Measurements from ENCODE around the gene LEKR1. TPM values are rescaled to one million over a fixed set of nuclear protein-coding genes. Genes with fewer than 3 reads are reported as not detected.

The LEKR1 gene
- total and polyA plus RNA-seq, 2 of the 13 experiments (the other 11 are each of a cell fraction or from before 2014, with no cell fraction given), result 0.49 to 1.5 TPM

- FAIRE-seq (no peak), DNase-seq (ENCODE audit: low spot score) (no peak), ATAC-seq (no peak)
- Histone ChIP-seq H3K27ac (ENCODE audit: extremely low read length, insufficient read depth, low read length) (no peak overlapping the region), H3K4me1 (ENCODE audit: insufficient read depth, low read length) (no peaks in the 10 kb centered on the region), H3K36me3 (replicated peaks in 1 of 2; ENCODE audit: control insufficient read depth in 1 of 2, insufficient read depth in 2 of 2, low read length in 2 of 2) (no peaks in the 10 kb centered on the region), H3K4me3 (replicated peaks in 1 of 3; ENCODE audit: insufficient read depth in 1 of 3, low read depth in 2 of 3, low read length in 3 of 3) (no peak overlapping the region), H3K79me2 (ENCODE audit: insufficient read depth, low read length) (no peaks in the 10 kb centered on the region), H4K20me1 (ENCODE audit: insufficient read depth, low read length) (no peaks in the 10 kb centered on the region), H3K4me2 (ENCODE audit: low read depth, low read length) (no peak overlapping the region), H3K9me3 (ENCODE audit: low read length) (no peaks in the 10 kb centered on the region), H2AFZ (ENCODE audit: low read length) (no peak overlapping the region), H3K9ac (ENCODE audit: insufficient read depth, low read depth, low read length) (no peak overlapping the region), H3K27me3 (ENCODE audit: control insufficient read depth in 1 of 2, insufficient read depth in 2 of 2, low read length in 2 of 2) (no peaks in the 10 kb centered on the region)
- no TSS peak for BruUV-seq (replicated peaks)
- POLR2A ChIA-PET, result no interaction called here
- intact Hi-C loops (cut with micrococcal nuclease; ENCODE audit: unreplicated experiment), result no loop called here
- TF ChIP-seq STAG1 (CRISPR knock-in tag; IDR thresholded peaks at IDR 0.05), result 0 out of 2 replicates have a peak, but pooled peaks have one; percentile 20
- no peak for TF ChIP-seq MIER2 (CRISPR knock-in tag; IDR thresholded peaks at IDR 0.05)
- TF ChIP-seq TAF15 (IDR thresholded peaks at IDR 0.05; ENCODE audit: low read depth, low read length, poor library complexity, severe bottlenecking), result no peak
- no peak for TF ChIP-seq ZMAT3 (CRISPR knock-in tag; conservative IDR thresholded peaks at IDR 0.05)
- in situ Hi-C loops (cut with HindIII; ENCODE audit: extremely low pct_ligation_motif_present, low pct_unique_long_range_greater_than_20kb), result no loop called here
- 2% methylated on average over 1 of the region's 2 CpGs for WGBS (ENCODE audit: low lambda C conversion rate)
- CTCF ChIA-PET (ENCODE audit: low intra/inter-chr PET ratio, low total read pairs), result no interaction called here
Measured at GRCh38 chr3:156865732-156866131, 39.6 kb downstream of the LEKR1 start.

GRCh38 chr3:156867174-156867573, 41.0 kb downstream of the LEKR1 start:
- H3K27me3 ChIP-seq (ENCODE audit: control insufficient read depth in 1 of 2, insufficient read depth in 2 of 2, low read length in 2 of 2), result no peaks in the 10 kb centered on the region
- no peaks in the 10 kb centered on the region for H3K4me1 ChIP-seq (ENCODE audit: insufficient read depth, low read length)
- BruUV-seq (replicated peaks), result no TSS peak
- FAIRE-seq (no peak), ATAC-seq (no peak), DNase-seq (ENCODE audit: low spot score) (no peak)
- H3K4me3 ChIP-seq (replicated peaks in 1 of 3; ENCODE audit: insufficient read depth in 1 of 3, low read depth in 2 of 3, low read length in 3 of 3), result no peak overlapping the region
- no peak overlapping the region for H2AFZ ChIP-seq (ENCODE audit: low read length)
- in situ Hi-C loops (cut with HindIII; ENCODE audit: extremely low pct_ligation_motif_present, low pct_unique_long_range_greater_than_20kb), result no loop called here
- no peaks in the 10 kb centered on the region for H3K9me3 ChIP-seq (ENCODE audit: low read length)
- H3K4me2 ChIP-seq (ENCODE audit: low read depth, low read length), result no peak overlapping the region
- no peak overlapping the region for H3K27ac ChIP-seq (ENCODE audit: extremely low read length, insufficient read depth, low read length)
- POLR2A ChIA-PET, result no interaction called here
- H3K79me2 ChIP-seq (ENCODE audit: insufficient read depth, low read length), result no peaks in the 10 kb centered on the region
- H3K36me3 ChIP-seq (replicated peaks in 1 of 2; ENCODE audit: control insufficient read depth in 1 of 2, insufficient read depth in 2 of 2, low read length in 2 of 2), result no peaks in the 10 kb centered on the region
- intact Hi-C loops (cut with micrococcal nuclease; ENCODE audit: unreplicated experiment), result no loop called here
- H4K20me1 ChIP-seq (ENCODE audit: insufficient read depth, low read length), result no peaks in the 10 kb centered on the region
- WGBS (ENCODE audit: low lambda C conversion rate), result 5% methylated on average over 1 of the region's 1 CpG
- no peak overlapping the region for H3K9ac ChIP-seq (ENCODE audit: insufficient read depth, low read depth, low read length)
- CTCF ChIA-PET (ENCODE audit: low intra/inter-chr PET ratio, low total read pairs), result no interaction called here
- TF ChIP-seq CCAR2 (optimal IDR thresholded peaks at IDR 0.05; ENCODE audit: low read depth, low read length), result no peak
- no peak for TF ChIP-seq CAMTA2 (CRISPR knock-in tag; IDR thresholded peaks at IDR 0.05; ENCODE audit: borderline replicate concordance)
- no peak for TF ChIP-seq YEATS4 (CRISPR knock-in tag; IDR thresholded peaks at IDR 0.05; ENCODE audit: borderline replicate concordance)
- no peak for TF ChIP-seq TFAP4 (IDR thresholded peaks at IDR 0.05; ENCODE audit: borderline replicate concordance, low read depth)
- no peak for TF ChIP-seq MLX (CRISPR knock-in tag; IDR thresholded peaks at IDR 0.05)
- TF ChIP-seq ZNF407 (CRISPR knock-in tag; IDR thresholded peaks at IDR 0.05; ENCODE audit: not compliant biosample characterization), result no peak
